ENCODE data around the gene ATP6V1F. TPM values are rescaled to one million over a fixed set of nuclear protein-coding genes. Genes with fewer than 3 reads are reported as not detected.
A peak's percentile ranks its signal among the peaks of the same experiment; 100 is the strongest.

ATP6V1F gene
- total RNA-seq, 1 experiment from 2014 or later = 115 TPM

DNA sequence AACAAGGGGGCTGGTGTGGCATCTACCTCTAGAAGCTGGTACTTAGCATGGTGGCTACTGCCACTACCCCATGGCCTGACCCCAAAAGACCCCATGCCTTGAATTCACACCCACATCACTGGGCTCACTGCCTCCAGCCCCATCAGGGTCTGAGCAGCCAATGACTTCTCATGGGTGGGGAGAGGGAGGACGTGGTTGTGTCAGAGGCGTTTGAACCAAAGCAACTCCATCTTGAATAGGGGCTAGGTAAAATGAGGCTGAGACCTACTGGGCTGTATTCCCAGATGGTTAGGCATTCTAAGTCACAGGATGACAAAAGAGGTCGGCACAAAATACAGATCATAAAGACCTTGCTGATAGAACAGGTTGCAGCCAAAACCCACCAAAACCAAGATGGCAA, 32.7 kb downstream of the ATP6V1F start:
- Histone ChIP-seq H3K18ac (ENCODE audit: insufficient read length, low read depth, low read length) (no peak overlapping the region), H3K14ac (ENCODE audit: insufficient read depth, low read length) (no peak overlapping the region), H3K27me3 (ENCODE audit: insufficient read depth, low read length) (no peaks in the 10 kb centered on the region), H2BK5ac (ENCODE audit: insufficient read length, low read length) (no peak overlapping the region), H3K79me1 (ENCODE audit: insufficient read depth, low read depth, low read length, poor library complexity, severe bottlenecking) (no peaks in the 10 kb centered on the region), H4K91ac (ENCODE audit: insufficient read length, low read depth, low read length) (no peak overlapping the region), H3K56ac (ENCODE audit: insufficient read length, low read depth, low read length) (no peak overlapping the region), H4K5ac (ENCODE audit: insufficient read length, low read depth, low read length) (no peak overlapping the region), H3K4ac (ENCODE audit: low read depth, low read length) (no peak overlapping the region), H3K23ac (ENCODE audit: insufficient read length, low read depth, low read length) (no peak overlapping the region), H2AFZ (ENCODE audit: low read length) (no peak overlapping the region), H2AK5ac (ENCODE audit: insufficient read length, low read length) (no peak overlapping the region), H3T11ph (ENCODE audit: low read length) (no peak overlapping the region), H2BK20ac (ENCODE audit: low read depth, low read length, poor library complexity, severe bottlenecking) (peak overlapping the region; percentile 14), H3K27ac (ENCODE audit: insufficient read length, low read depth, low read length) (no peak overlapping the region), H3K23me2 (ENCODE audit: insufficient read length, low read depth, low read length, poor library complexity, severe bottlenecking) (peaks cover 9% of the 10 kb centered on the region), H2BK15ac (ENCODE audit: low read depth, low read length) (no peak overlapping the region), H3K4me1 (ENCODE audit: insufficient read depth, low read length) (no peaks in the 10 kb centered on the region), H3K4me2 (ENCODE audit: insufficient read depth, insufficient read length, low read length) (no peak overlapping the region), H4K8ac (replicated peaks; ENCODE audit: insufficient read length, low read depth, low read length) (no peak overlapping the region), H3K9ac (ENCODE audit: extremely low read depth, insufficient read length, low read length) (no peak overlapping the region), H3K79me2 (ENCODE audit: insufficient read depth, low read length) (no peaks in the 10 kb centered on the region), H2BK120ac (ENCODE audit: low read depth, low read length, poor library complexity, severe bottlenecking) (no peak overlapping the region), H4K20me1 (ENCODE audit: control insufficient read depth, insufficient read depth, insufficient read length) (no peaks in the 10 kb centered on the region), H3K9me3 (ENCODE audit: control insufficient read depth, low read depth, low read length) (no peaks in the 10 kb centered on the region), H2BK12ac (ENCODE audit: insufficient read length, low read depth, low read length) (no peak overlapping the region)
- Mint-ChIP-seq H3K27ac (no peak overlapping the region), H3K36me3 (ENCODE audit: insufficient read depth in 1 of 3, low read depth in 3 of 3) (peaks cover 6 to 13% (median 10%) of the 10 kb centered on the region in 3 experiments), H3K4me3 (no peak overlapping the region), H3K27me3 (ENCODE audit: low read depth) (peaks cover 7% of the 10 kb centered on the region), H3K9me3 (peaks cover 3 to 6% of the 10 kb centered on the region in 2 experiments), H3K4me1 (peaks cover 2 to 3% of the 10 kb centered on the region in 2 experiments; a peak in 1 of 4 replicates)
- DNase-seq = no peak
- TF ChIP-seq, protein P1, sequence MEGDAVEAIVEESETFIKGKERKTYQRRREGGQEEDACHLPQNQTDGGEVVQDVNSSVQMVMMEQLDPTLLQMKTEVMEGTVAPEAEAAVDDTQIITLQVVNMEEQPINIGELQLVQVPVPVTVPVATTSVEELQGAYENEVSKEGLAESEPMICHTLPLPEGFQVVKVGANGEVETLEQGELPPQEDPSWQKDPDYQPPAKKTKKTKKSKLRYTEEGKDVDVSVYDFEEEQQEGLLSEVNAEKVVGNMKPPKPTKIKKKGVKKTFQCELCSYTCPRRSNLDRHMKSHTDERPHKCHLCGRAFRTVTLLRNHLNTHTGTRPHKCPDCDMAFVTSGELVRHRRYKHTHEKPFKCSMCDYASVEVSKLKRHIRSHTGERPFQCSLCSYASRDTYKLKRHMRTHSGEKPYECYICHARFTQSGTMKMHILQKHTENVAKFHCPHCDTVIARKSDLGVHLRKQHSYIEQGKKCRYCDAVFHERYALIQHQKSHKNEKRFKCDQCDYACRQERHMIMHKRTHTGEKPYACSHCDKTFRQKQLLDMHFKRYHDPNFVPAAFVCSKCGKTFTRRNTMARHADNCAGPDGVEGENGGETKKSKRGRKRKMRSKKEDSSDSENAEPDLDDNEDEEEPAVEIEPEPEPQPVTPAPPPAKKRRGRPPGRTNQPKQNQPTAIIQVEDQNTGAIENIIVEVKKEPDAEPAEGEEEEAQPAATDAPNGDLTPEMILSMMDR (conservative IDR thresholded peaks at IDR 0.05) = no peak
- no CpG with 5 or more reads among the region's 3 CpGs for WGBS (ENCODE audit: extremely low coverage, insufficient read length, low lambda C conversion rate)

Data from H9 (cell line).